Neural cell (in vitro differentiated cells): ENCODE measurements around the gene MYL1.

Experiments
- CTCF ChIP-seq: fragments of 450-650 bp; IDR thresholded peaks from 2 replicates; pipeline ENCODE4 v1.5.1; 2014; ENCODE audit warnings: antibody characterized with exemption, mild to moderate bottlenecking, moderate library complexity; ENCODE audit not compliant: poor library complexity, severe bottlenecking
- EP300 ChIP-seq: fragments of 450-650 bp; conservative IDR thresholded peaks from 2 replicates; pipeline ENCODE4 v1.6.1; 2014; ENCODE audit warnings: antibody characterized with exemption, mild to moderate bottlenecking, moderate library complexity; ENCODE audit not compliant: poor library complexity, severe bottlenecking
- EZH2 ChIP-seq: fragments of 200-600, 300-800 bp; shearing (Covaris generic), sonication (generic); IDR thresholded peaks from 2 replicates; pipeline ENCODE4 v1.6.1; 2014; ENCODE audit warnings: antibody characterized with exemption, low read length, borderline replicate concordance, mild to moderate bottlenecking; ENCODE audit not compliant: insufficient read depth, poor library complexity, severe bottlenecking
- POLR2AphosphoS5 ChIP-seq: IDR thresholded peaks from 2 replicates; pipeline ENCODE4 v1.6.1; 2012
- RAD21 ChIP-seq: fragments of 450-650 bp; conservative IDR thresholded peaks from 2 replicates; pipeline ENCODE4 v1.6.1; 2014; ENCODE audit warnings: antibody characterized with exemption, mild to moderate bottlenecking, moderate library complexity
- SMC3 ChIP-seq: fragments of 450-650 bp; conservative IDR thresholded peaks from 2 replicates; pipeline ENCODE4 v1.6.1; 2014; ENCODE audit warnings: antibody characterized with exemption, mild to moderate bottlenecking, moderate library complexity; ENCODE audit not compliant: poor library complexity
- TAF1 ChIP-seq: IDR thresholded peaks from 2 replicates; pipeline ENCODE4 v1.6.1; 2012; ENCODE audit warnings: low read depth

- TF ChIP-seq CTCF = no peak
- no peak for TF ChIP-seq SMC3
- no peak for TF ChIP-seq EZH2
- TF ChIP-seq RAD21 = no peak
- TF ChIP-seq TAF1 = no peak
- no peak for TF ChIP-seq EP300
- TF ChIP-seq POLR2AphosphoS5 = no peak
These were observed 43.7 kb downstream of the MYL1 start for GRCh38 chr2:210271300-210271699.
